Stimulated activated CD8-positive, alpha-beta memory T cell treated with anti-CD3 and anti-CD28 coated beads, Interleukin-4, amount 100 ng/mL, for 48 hours (primary cell): ENCODE measurements around the gene NFKBIE.

ENCODE experiments used
- DNase-seq: peaks from one replicate; pipeline ENCODE4 v3.0.0-alpha.2; 2020

NFKBIE gene

GRCh38 chr6:44224029-44224964, 41.1 kb downstream of the NFKBIE start:
- no peak for DNase-seq

DNA sequence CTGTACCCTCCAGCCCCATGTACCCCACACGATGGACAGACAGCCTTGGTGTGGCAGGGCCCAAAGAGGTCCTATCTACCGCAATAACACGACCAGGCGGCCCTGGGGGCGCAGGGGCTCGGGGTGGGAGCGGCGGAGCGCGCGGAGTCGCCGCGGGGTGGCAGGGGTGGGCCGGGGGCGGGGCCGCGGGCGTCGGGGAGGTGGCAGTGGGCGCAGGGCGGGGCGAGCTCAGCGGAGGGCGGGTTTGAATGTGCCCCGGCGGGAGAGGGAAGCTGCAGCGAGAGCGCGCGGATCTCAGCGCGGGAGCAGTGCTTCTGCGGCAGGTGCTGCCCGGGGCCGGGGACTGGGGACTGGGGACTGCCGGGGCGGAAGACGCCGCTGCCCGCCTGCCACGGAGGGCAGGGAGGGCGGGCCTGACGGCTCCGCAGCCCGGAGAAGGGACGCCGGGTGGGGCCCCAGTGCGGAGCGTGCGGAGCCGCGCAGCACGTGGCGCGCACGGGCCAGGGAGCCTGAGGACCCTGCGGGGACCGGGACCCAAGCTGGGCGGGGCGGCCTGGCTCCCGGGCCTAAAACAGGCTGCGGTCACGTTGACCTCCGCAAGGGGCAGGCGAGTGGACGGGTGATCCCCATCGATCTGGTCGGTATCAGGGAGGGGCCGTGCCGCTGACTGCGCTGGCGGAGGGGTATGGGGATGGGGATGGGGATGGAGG, 41.9 kb downstream of the NFKBIE start, which contains the start of gene SLC29A1:
TSS of gene SLC29A1 (plus strand) at position 277 of the 710 bp plus-strand sequence. CDS start 3,719 bp downstream, outside the sequence.
- DNase-seq: peak; percentile 91

GRCh38 chr6:44222486-44223318, 42.6 kb downstream of the NFKBIE start:
- peak; percentile 43 for DNase-seq

DNA sequence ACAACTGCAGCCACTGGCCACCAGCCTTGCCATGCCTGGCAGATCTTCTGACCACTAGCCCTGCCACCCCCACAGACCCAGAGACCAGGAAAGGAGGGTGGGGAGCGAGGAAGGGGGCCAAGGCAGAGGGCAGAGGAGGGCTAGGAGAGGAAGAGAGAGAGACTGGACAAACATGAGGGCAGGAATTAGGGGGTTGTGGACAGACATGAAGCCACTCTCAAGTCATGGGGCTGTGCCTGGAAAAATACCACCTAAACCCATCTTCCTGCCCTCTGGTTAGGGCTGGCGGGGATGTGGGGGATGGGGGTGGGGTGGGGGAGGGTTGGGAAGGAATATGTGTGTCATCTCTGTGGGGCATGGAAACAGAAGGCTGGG, 43.4 kb downstream of the NFKBIE start:
- DNase-seq: no peak

DNA sequence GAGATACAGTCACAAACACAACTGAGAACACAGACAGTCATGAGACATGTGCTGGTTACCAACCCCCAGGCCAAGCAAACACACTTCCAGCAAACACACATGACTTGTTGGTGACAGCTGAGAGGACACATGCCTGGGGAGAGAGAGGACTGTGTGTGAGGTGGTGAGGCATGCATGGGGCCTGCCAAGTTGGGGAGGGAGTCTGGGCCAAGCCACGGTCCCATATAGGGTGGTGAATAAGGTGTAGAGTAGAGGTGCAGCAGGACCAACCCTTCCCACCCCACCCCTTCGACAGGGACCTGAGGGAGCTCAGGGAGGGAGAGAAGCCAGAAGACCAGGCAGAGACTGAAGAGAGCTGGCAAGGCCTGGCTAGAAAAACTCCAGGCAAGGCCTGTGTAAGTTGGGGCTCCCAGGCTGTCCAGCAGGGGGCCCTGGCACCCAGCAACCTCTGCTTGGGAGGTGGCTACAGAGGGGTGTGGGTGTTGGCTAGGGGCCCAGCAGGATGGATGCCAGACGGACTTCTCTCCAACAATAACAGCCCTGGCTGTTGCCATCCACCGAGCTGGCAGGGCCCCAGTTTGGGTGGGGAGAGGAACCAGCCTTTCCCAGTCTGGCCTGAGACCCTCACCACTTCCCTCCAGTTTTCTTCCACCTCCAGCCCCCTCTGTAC, 43.9 kb downstream of the NFKBIE start:
- DNase-seq: peak; percentile 85

GRCh38 chr6:44220913-44221290, 44.4 kb downstream of the NFKBIE start:
- DNase-seq: no peak

GRCh38 chr6:44219815-44220784, 45.3 kb downstream of the NFKBIE start:
- no peak for DNase-seq

DNA sequence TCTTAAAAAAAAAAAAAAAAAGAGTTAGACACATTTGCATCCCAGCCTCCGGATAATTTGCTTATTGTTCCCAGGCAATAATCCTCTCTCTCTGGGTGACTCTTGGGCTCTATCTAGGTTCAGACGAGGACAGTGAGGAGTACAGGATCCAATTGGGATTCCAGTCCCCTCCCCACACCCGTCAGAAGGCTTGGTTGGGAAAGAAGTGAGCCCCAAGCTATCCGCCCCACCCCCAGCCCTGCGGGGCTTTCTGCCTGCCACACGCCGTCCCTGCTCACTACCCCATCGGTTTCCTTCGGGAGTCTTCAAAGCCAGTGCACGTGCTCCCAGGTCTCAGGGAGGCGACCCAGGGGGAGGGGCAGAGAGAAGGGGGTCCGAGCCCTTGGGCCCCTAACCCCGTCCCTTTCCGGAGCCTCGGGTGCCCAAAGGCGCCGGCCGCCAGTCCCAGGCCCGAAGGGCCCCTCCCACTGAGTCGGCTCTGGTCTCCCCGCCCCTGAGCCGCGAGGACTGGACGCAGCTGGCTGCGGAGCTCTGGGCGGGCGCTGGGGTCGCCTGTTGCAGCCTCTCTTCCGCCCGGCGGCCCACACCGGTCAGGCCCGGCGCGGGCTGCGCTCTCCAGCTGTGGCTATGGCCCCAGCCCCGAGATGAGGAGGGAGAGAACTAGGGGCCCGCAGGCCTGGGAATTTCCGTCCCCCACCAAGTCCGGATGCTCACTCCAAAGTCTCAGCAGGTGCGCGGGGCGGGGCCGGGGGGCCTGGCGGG, 46.1 kb downstream of the NFKBIE start:
- DNase-seq: peak; percentile 56

- DNase-seq: no peak
Observed at GRCh38 chr6:44217332-44218143, 47.8 kb downstream of the NFKBIE start.

DNA sequence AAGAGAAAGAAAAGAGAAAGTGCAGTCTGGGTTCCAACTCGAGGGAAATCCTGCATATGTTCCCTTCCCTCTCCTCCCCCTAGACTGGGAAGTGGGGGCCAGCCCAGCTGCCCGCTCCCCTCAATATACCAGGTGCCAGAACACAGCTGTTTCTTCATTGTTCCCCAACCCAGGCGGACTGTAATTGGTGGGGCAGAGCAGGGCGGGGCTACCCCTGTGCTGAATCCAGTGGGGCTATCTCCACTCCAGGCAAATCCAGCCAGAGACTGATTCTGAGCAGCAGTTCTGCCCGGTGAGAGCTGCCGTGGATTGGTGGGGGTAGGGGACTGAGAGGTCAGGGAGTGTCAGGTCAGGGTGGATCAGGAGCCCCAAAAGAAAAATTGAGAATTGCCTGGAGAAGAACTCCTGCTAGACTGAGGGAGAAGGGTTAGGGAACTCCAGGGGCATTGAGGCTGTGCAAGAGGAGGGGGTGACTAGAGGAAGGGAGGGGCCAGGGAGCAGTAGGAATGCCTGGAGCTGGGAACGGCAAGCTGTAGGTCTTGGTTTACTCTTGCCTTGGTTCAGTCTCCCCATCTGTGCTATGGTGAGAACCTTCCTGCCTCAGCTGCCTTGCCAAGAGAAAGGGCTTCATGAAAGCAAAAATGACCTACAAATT, 48.5 kb downstream of the NFKBIE start, which contains the start of gene MYMX:
TSS of gene MYMX (plus strand) at position 250 of the 655 bp plus-strand sequence. CDS start 546 bp downstream, outside the sequence.
- no peak for DNase-seq

- DNase-seq: no peak
Observed at GRCh38 chr6:44214307-44214706, 51.0 kb downstream of the NFKBIE start.

DNA sequence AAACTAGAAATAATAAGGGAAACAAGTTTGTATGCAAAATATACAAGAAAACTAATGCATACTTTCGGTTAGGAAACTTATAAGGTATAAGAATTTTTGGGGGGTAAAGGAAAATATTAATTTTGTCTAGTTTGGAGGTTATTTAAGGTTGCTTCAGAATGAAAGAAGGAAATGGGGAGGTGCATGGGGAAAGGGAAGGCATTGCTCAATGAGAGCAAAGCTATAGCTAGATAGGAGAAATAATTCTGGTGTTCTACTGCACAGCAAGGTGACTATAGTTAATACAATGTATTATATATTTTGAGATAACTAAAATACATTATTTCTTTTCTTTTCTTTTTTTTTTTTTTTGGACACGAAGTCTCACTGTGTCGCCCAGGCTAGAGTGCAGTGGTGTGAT, 54.1 kb downstream of the NFKBIE start:
- DNase-seq: no peak
